ENCODE data around the gene CPB2.
A peak's percentile ranks its signal among the peaks of the same experiment; 100 is the strongest.

DNA sequence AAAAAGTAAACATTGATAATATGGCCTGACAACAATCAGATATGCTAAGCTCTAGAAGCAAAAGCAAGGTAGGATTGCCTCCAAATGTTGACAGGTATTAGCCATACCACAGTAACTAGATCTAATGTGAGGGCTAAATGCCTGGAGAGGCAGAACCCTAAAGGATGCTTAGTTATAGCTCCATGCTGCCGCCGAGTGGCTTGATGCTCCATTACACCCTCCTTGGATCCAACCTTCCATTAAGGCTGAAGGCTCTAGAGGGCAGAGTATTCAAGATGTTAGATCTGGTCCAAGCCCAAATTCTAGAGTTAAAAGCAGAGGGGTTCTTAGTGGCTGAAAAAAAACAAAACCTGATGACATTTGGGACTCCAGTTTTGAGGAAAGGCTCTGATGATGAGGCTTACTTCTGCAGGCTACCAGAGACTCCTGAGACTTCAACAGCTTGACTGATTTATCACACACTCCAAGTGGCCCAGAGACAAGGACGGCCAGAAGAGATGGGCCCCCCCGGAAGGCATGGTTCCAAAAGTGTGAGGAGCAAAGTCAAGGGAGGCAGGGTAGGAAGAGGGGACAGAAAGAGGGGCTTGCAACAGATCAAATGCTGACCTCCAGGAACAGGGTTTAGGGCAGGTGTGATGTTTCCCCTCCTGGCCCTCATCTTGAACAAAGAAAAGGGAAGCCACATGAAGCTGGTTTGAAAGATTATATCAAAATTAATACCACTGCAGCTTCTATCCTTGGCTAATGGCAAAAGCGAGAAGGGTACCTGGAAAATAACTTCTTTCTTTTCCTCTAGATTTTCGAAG, 21.9 kb upstream of the CPB2 start:
- TF ChIP-seq, protein P1, sequence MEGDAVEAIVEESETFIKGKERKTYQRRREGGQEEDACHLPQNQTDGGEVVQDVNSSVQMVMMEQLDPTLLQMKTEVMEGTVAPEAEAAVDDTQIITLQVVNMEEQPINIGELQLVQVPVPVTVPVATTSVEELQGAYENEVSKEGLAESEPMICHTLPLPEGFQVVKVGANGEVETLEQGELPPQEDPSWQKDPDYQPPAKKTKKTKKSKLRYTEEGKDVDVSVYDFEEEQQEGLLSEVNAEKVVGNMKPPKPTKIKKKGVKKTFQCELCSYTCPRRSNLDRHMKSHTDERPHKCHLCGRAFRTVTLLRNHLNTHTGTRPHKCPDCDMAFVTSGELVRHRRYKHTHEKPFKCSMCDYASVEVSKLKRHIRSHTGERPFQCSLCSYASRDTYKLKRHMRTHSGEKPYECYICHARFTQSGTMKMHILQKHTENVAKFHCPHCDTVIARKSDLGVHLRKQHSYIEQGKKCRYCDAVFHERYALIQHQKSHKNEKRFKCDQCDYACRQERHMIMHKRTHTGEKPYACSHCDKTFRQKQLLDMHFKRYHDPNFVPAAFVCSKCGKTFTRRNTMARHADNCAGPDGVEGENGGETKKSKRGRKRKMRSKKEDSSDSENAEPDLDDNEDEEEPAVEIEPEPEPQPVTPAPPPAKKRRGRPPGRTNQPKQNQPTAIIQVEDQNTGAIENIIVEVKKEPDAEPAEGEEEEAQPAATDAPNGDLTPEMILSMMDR (IDR thresholded peaks at IDR 0.05), result peak; percentile 51 to 71 (median 63)
- TF ChIP-seq POLR2A (IDR thresholded peaks at IDR 0.05), result no peak

Measured in testis (tissue), 2 donors.